LHCN-M2 (cell line): ENCODE data around the gene GOLGA8A. TPM values are rescaled to one million over a fixed set of nuclear protein-coding genes. Genes with fewer than 3 reads are reported as not detected.
"Not testable (repeated sequence)": the region's sequence is repeated elsewhere in the genome, so short reads cannot be mapped to it uniquely, and the experiment has no call there.

Experiments used
- DNase-seq: peaks from one replicate; pipeline ENCODE4 v3.0.0-alpha.2; 2012; ENCODE audit warnings: low read depth
- total RNA-seq: library from RNA; depleted of rRNA; stranded (reverse); fragments of >200 nt; gene quantifications from 2 replicates; pipeline ENCODE4 v1.2.3, GENCODE V29; 2014; rRNA removed

GOLGA8A gene
- total RNA-seq, 1 experiment from 2014 or later = 26.9 TPM

- DNase-seq = not testable (repeated sequence)
Observed at GRCh38 chr15:34418435-34418834, 19.2 kb downstream of the GOLGA8A start.

GRCh38 chr15:34409511-34409910, 28.1 kb downstream of the GOLGA8A start:
- DNase-seq = not testable (repeated sequence)

- DNase-seq = not testable (repeated sequence)
Observed at GRCh38 chr15:34408973-34409372, 28.6 kb downstream of the GOLGA8A start.

GRCh38 chr15:34403899-34404298, 33.7 kb downstream of the GOLGA8A start:
- DNase-seq = not testable (repeated sequence)

- DNase-seq = not testable (repeated sequence)
Observed at GRCh38 chr15:34403160-34403598, 34.4 kb downstream of the GOLGA8A start.

- DNase-seq = not testable (repeated sequence)
Observed at GRCh38 chr15:34397637-34398259, 39.9 kb downstream of the GOLGA8A start.

- DNase-seq = not testable (repeated sequence)
Observed at GRCh38 chr15:34392981-34393380, 44.6 kb downstream of the GOLGA8A start.

- DNase-seq = not testable (repeated sequence)
Observed at GRCh38 chr15:34389594-34390086, 48.0 kb downstream of the GOLGA8A start.

Other genes starting within 250 kb of the GOLGA8A start
- 44.1 and 45.4 TPM in 2 replicates for gene KATNBL1, start 227.7 kb downstream of the GOLGA8A start, total RNA-seq
- gene EMC4, start 212.8 kb downstream of the GOLGA8A start, total RNA-seq = 189 and 199 TPM in 2 replicates
- gene SLC12A6, start 100.0 kb downstream of the GOLGA8A start, total RNA-seq = 11.2 and 12.1 TPM in 2 replicates
- gene NOP10, start 94.7 kb downstream of the GOLGA8A start, total RNA-seq = 166 and 200 TPM in 2 replicates
- gene NUTM1, start 94.5 kb downstream of the GOLGA8A start, total RNA-seq = 0.06 TPM in 1 of 2 replicates, not detected in the other
- gene LPCAT4, start 70.6 kb downstream of the GOLGA8A start, total RNA-seq = 18.9 and 25.3 TPM in 2 replicates
- 21.3 and 31.9 TPM in 2 replicates for gene GOLGA8B, start 145.8 kb upstream of the GOLGA8A start, total RNA-seq